Naive B cell (primary cell): ENCODE data around the gene MYO1H. TPM values are rescaled to one million over a fixed set of nuclear protein-coding genes. Genes with fewer than 3 reads are reported as not detected.

Experiments
- ATAC-seq, 2 donors: fragments of 150-1000 bp; cut with Tn5 transposase; 2 replicates each; pipeline ENCODE4 v1.10.0; 2021; ENCODE audit warnings: low read depth in 2 of 2, mild to moderate bottlenecking in 2 of 2, moderate library complexity in 2 of 2
- DNase-seq: peaks from one replicate; pipeline ENCODE4 v3.0.0; 2022
- H3K27ac Mint-ChIP-seq, 6 donors: one replicate each; pipeline ENCODE4 v1.8.0; 2020 to 2022; ENCODE audit warnings: mild to moderate bottlenecking in 6 of 6, mixed read lengths in 6 of 6, moderate library complexity in 5 of 6, inconsistent platforms in 2 of 6
- H3K27me3 Mint-ChIP-seq, 3 donors: one replicate each; pipeline ENCODE4 v1.8.0; 2021 to 2022; ENCODE audit warnings: mixed read lengths in 3 of 3, mild to moderate bottlenecking in 1 of 3
- H3K36me3 Mint-ChIP-seq, 2 donors: one replicate each; pipeline ENCODE4 v1.8.0; 2020 to 2022; ENCODE audit warnings: mixed read lengths in 2 of 2, inconsistent platforms in 1 of 2, mild to moderate bottlenecking in 1 of 2
- H3K4me1 Mint-ChIP-seq, 3 donors: one replicate each; pipeline ENCODE4 v1.8.0; 2020 to 2022; ENCODE audit warnings: mixed read lengths in 3 of 3, inconsistent platforms in 1 of 3, mild to moderate bottlenecking in 1 of 3, moderate library complexity in 1 of 3
- H3K4me3 Mint-ChIP-seq, 8 donors: one replicate each; pipeline ENCODE4 v1.8.0; 2020 to 2022; ENCODE audit warnings: mild to moderate bottlenecking in 8 of 8, mixed read lengths in 8 of 8, moderate library complexity in 8 of 8, inconsistent platforms in 2 of 8
- H3K9me3 Mint-ChIP-seq, 7 donors: one replicate each; pipeline ENCODE4 v1.8.0; 2020 to 2022; ENCODE audit warnings: mixed read lengths in 7 of 7, mild to moderate bottlenecking in 5 of 7, inconsistent platforms in 2 of 7, moderate library complexity in 1 of 7
- polyA plus RNA-seq, 6 donors: library from polyadenylated mRNA; unstranded; fragments of 300-500 nt; fragmentation: Illumina TruSeq; gene quantifications; one replicate each; pipeline ENCODE4 v1.2.3, GENCODE V29; 2021; ENCODE audit warnings: low read depth in 6 of 6

The MYO1H gene
- polyA plus RNA-seq, 6 donors from 2014 or later = not detected

DNA sequence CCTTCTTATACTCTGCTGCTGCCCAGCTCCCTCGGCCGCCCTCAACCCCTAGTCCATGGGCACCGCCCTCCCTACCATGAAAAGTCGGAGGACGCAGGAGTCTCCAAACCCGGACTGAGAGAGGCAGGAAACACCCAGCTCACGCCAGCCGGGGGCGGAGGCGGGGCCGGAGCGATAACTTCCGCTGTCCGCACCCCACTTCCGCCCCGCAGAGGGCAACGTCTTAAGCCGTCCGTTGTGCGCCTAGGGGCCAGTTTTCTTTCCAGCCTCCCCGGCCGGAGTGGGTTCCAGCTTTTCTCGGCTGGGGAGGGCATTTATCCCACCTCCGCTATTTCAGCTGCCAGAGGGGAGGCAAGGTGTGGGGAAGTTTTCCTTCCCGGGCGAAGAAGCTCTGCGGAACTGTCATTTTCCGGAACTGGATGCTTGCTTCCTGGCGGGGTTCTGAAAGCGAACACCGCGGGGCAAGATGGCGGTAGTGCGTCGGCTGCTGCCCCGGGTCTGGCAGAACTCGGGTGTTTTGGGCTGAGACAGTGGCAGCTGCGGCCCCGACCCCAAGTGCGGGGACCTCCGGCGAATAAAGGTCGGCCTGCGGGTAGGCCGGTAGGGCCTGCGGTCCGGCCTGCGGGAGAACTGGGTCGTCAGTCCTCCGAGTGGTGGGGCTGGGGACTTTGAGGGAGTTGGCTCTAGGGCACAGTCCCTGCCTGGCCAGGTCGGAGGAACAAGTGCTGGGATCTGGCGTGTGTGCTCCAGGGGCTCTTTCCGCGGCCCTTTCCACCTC is 129.7 kb downstream of the MYO1H start, which contains the start of the genes KCTD10 and UBE3B:
TSS of gene KCTD10 (minus strand) at position 116 of the 778 bp plus-strand sequence. CDS start at position 78, 38 bp downstream.
TSS of gene UBE3B (plus strand) at position 450 of the 778 bp plus-strand sequence. CDS start 5,918 bp downstream, outside the sequence.
- no peaks in the 10 kb centered on the region for H3K36me3 Mint-ChIP-seq

DNA sequence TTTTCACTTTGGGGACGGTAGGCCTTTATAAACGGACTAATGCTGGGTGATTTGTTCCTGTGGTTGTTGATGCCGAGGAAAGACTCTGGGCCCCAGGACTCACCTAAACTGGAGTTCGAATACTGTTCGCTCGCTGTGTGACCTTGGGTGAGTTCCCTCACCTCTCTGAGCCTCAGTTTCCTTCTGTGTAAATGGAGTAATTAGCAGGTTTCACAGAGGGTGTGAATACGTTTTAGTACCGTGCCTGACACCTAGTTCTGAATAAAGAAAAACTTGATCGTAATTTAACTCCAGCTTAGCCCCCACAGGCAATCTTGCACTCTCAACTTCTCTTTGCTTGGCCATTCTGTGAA is 130.2 kb downstream of the MYO1H start:
- peaks cover 29 to 53% (median 31%) of the 10 kb centered on the region in 3 donors for H3K4me1 Mint-ChIP-seq
- ATAC-seq (no peak), DNase-seq (no peak)
- no peaks in the 10 kb centered on the region for H3K27me3 Mint-ChIP-seq
- peak overlapping the region; percentile 87 to 99 (median 98) for H3K27ac Mint-ChIP-seq
- H3K36me3 Mint-ChIP-seq = no peaks in the 10 kb centered on the region
- no peaks in the 10 kb centered on the region for H3K9me3 Mint-ChIP-seq
- H3K4me3 Mint-ChIP-seq = peak overlapping the region; percentile 96 to 99 (median 97)

More for the DNA sequence above, 129.7 kb downstream of the MYO1H start, which contains the start of the genes KCTD10 and UBE3B:
- Mint-ChIP-seq H3K4me3 (peak within 1 kb of the TSS; percentile 96 to 99 (median 97)), H3K4me1 (peaks cover 29 to 53% (median 31%) of the 10 kb centered on the region in 3 donors), H3K27me3 (no peaks in the 10 kb centered on the region), H3K9me3 (no peaks in the 10 kb centered on the region), H3K27ac (peak within 1 kb of the TSS; percentile 96 to 99 (median 98))
- peak; percentile 86 for DNase-seq
- ATAC-seq = peak; percentile 93 to 95

DNA sequence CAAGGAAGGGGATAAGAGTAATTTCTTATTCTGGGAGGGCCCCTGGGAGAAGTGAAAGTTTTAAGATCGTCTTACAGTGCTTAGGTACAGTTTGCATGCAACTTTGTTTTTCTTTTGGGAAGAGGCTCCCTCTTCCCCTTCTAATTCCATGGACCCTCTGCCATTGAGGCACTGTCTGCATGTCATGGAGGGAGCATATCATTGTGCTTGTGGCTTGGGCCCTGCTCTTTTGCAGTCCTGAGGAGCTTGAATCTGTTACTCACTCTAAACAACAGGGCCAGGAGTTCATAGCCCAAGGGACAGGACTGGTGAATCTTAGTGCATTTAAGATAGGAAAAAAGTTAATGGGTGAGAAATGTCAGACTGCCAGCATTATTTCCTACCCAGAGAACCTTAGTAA is 132.1 kb downstream of the MYO1H start:
- H3K9me3 Mint-ChIP-seq = no peaks in the 10 kb centered on the region
- ATAC-seq (no peak), DNase-seq (no peak)
- H3K36me3 Mint-ChIP-seq = peaks cover under 1% of the 10 kb centered on the region in 2 donors
- peak overlapping the region in 3 of 8 donors; percentile 35 to 85 (median 37) for H3K4me3 Mint-ChIP-seq
- peaks cover 25 to 53% (median 31%) of the 10 kb centered on the region in 3 donors for H3K4me1 Mint-ChIP-seq
- H3K27me3 Mint-ChIP-seq = no peaks in the 10 kb centered on the region
- H3K27ac Mint-ChIP-seq = peak overlapping the region in 1 of 6 donors; percentile 40

DNA sequence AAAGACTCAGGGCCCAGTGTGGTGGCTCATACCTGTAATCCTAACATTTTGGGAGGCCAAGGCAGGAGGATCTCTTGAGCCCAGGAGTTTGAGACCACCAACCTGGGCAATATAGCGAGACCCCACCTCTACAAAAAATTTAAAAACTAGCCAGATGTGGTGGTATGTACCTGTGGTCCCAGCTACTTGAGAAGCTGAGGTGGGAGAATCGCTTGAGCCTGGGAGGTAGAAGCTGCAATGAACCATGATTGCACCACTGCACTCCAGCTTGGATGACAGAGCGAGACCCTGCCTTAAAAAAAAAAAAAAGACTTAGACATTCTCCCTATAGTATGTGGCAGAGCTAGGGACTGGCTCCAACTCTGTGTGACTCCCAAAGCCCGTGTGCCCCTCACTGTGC is 132.7 kb downstream of the MYO1H start:
- H3K4me3 Mint-ChIP-seq = peak overlapping the region in 1 of 8 donors; percentile 85
- peaks cover 25 to 47% (median 31%) of the 10 kb centered on the region in 3 donors for H3K4me1 Mint-ChIP-seq

DNA sequence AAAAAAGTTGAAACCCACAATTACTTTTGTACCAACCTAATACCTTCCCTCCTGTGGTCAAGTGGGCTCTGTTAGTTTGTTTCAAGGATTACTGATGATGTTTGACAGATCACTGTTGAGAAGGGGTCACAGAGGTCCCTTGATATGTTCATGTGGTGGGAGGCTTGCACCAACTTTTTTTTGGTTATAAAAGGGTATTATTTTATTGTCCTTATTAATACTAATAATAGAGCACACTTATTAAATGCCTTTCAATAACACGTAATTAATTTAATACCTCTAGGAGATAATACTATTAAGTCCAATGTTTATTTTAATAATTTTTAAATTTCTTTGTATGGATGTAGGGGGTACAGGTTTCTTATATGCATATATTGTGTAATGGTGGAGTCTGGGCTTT is 134.2 kb downstream of the MYO1H start:
- Mint-ChIP-seq H3K36me3 (peaks cover 6 to 8% of the 10 kb centered on the region in 2 donors), H3K4me3 (peak overlapping the region in 1 of 8 donors; percentile 38), H3K4me1 (peaks cover 17 to 32% (median 17%) of the 10 kb centered on the region in 3 donors), H3K9me3 (no peaks in the 10 kb centered on the region), H3K27me3 (no peaks in the 10 kb centered on the region), H3K27ac (no peak overlapping the region)
- no peak for DNase-seq
- ATAC-seq = no peak

More for the DNA sequence above, 132.7 kb downstream of the MYO1H start:
- Mint-ChIP-seq H3K27ac (no peak overlapping the region), H3K36me3 (peaks cover 6 to 7% of the 10 kb centered on the region in 2 donors), H3K27me3 (no peaks in the 10 kb centered on the region), H3K9me3 (no peaks in the 10 kb centered on the region)
- ATAC-seq (no peak), DNase-seq (no peak)

DNA sequence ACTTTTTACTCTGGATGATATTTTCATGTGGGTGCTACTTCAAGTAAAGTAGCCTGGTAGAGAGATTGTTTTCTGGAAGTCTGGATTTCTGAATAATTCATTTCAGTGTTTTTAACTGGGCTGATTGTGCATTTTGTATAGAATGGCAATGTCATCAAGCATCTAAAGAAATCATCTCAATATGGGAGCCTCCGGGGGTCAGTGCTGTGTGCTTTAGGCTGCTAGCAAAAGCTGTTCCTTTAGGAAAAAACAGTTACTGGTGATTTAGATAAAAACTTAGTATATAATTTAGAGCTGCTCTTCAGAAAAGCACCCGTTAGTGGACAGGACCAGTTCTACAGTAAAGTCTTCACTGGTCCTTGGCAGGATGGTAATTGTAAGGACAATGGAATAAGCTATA is 134.8 kb downstream of the MYO1H start:
- H3K27me3 Mint-ChIP-seq = no peaks in the 10 kb centered on the region
- H3K27ac Mint-ChIP-seq = peak overlapping the region in 1 of 6 donors; percentile 47
- peaks cover 10 to 27% (median 13%) of the 10 kb centered on the region in 3 donors for H3K4me1 Mint-ChIP-seq
- ATAC-seq (no peak), DNase-seq (no peak)
- H3K4me3 Mint-ChIP-seq = peak overlapping the region in 1 of 8 donors; percentile 38
- H3K36me3 Mint-ChIP-seq = peaks cover 6 to 8% of the 10 kb centered on the region in 2 donors
- H3K9me3 Mint-ChIP-seq = no peaks in the 10 kb centered on the region

DNA sequence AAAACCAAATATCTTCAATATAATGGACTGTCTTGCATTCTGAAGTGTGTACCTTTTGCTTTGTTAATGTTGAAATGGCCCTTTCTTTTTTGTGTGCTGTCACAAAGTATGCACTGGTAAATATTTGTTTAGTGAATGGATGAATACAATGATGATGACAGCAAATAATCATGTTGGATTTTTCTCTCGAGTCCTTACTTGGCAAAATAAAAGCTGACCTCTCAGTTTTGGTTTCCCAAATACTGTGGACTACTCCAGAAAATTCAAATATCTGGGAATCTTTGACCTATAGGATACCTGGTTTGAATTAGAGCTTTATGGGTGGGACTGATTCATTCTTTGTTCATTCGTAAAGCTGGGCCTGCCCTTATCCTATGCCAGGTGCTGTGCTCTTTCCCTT is 135.2 kb downstream of the MYO1H start:
- Mint-ChIP-seq H3K27me3 (no peaks in the 10 kb centered on the region), H3K36me3 (peaks cover 6 to 8% of the 10 kb centered on the region in 2 donors), H3K4me1 (peaks cover 6 to 25% (median 13%) of the 10 kb centered on the region in 3 donors), H3K4me3 (peak overlapping the region in 1 of 8 donors; percentile 38), H3K27ac (no peak overlapping the region), H3K9me3 (no peaks in the 10 kb centered on the region)
- ATAC-seq (no peak), DNase-seq (no peak)

DNA sequence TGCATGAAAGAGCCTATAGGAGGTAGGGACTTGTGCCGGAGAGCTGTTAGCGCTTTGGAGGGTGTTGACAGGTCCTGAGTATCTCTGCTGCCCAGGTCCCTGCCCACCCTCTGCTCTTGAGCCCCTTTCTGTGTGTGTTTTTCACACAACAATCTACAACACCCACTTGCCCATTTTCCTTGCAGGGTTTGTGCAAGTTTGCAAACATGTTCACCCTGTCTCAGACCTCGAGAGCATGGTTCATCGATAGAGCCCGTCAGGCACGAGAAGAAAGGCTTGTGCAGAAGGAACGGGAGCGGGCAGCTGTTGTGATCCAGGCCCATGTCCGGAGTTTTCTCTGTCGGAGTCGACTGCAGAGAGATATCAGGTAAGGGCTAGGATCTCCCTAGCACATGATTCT is 135.6 kb downstream of the MYO1H start:
- Mint-ChIP-seq H3K4me3 (no peak overlapping the region), H3K36me3 (peaks cover 6 to 8% of the 10 kb centered on the region in 2 donors), H3K27me3 (no peaks in the 10 kb centered on the region), H3K9me3 (no peaks in the 10 kb centered on the region), H3K4me1 (peaks cover 6 to 21% (median 13%) of the 10 kb centered on the region in 3 donors), H3K27ac (no peak overlapping the region)
- ATAC-seq (no peak), DNase-seq (no peak)

DNA sequence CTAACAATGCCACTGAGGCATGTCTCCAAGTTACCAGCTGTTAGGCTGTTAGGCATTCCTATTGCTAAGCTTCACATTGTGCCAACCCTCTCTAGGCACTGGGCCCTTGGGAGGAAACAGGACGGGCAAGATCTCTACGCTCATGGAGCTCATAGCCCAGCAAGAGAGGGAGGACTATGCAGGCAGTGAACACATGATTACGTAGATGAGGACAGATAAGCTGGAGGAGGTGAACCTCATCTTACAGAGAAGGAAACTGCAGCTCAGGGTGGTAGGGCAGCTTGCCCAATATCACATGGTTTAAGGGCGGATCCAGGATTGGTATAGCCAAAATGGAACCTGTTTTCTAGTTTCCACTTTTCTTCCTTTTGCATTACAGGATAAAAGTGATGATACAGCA is 137.5 kb downstream of the MYO1H start:
- no peaks in the 10 kb centered on the region for H3K9me3 Mint-ChIP-seq
- H3K4me3 Mint-ChIP-seq = no peak overlapping the region
- H3K36me3 Mint-ChIP-seq = peaks cover 16 to 23% of the 10 kb centered on the region in 2 donors
- peaks cover 0 to 3% (median 0%) of the 10 kb centered on the region in 3 donors for H3K4me1 Mint-ChIP-seq
- DNase-seq = no peak
- H3K27ac Mint-ChIP-seq = peak overlapping the region in 1 of 6 donors; percentile 56
- no peak for ATAC-seq
- H3K27me3 Mint-ChIP-seq = no peaks in the 10 kb centered on the region

DNA sequence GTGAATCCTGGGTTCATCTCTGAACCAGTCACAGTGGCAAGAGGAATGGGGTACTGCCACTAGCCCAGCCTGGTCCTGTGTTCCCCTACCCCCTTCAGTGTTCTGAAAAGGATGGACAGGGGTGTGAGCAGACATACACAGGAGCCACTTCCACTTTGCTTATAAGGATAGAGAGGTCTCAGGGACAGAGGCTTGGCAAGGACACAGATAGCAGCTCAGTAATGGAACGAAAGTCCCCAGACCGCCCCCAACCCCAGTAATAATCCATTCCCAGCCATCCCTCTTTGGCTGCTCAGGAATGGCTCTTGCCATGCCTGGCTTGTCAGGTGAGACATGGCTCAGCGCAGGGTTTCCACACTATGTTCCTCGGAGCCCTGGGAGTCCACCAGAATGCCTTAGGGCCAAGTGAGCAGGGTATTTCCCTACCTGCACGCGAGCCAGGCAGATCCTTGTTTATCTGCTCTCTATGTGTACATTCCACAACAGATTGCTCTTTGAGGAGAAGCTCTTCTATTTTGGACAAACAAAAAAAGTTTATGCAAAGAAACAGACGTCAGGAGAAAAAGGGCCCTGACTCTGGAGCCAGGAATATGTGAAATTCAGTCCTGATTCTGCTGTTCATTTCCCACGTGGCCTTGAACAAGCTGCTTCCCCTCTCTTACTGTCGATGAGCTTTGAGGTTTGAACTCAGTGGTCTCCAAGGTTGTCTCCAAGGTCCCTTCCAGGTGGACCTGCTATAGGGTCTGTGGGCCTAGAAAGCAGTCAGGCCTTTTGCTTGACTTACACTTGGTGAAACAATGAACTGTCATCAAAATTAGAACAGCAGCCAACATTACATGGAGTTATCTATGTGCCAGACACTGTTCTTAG is 139.7 kb downstream of the MYO1H start:
- Mint-ChIP-seq H3K36me3 (peaks cover 26 to 35% of the 10 kb centered on the region in 2 donors), H3K4me3 (no peak overlapping the region), H3K27ac (peak overlapping the region in 1 of 6 donors; percentile 9), H3K27me3 (no peaks in the 10 kb centered on the region), H3K9me3 (no peaks in the 10 kb centered on the region), H3K4me1 (no peaks in the 10 kb centered on the region)
- no peak for ATAC-seq
- DNase-seq = no peak

DNA sequence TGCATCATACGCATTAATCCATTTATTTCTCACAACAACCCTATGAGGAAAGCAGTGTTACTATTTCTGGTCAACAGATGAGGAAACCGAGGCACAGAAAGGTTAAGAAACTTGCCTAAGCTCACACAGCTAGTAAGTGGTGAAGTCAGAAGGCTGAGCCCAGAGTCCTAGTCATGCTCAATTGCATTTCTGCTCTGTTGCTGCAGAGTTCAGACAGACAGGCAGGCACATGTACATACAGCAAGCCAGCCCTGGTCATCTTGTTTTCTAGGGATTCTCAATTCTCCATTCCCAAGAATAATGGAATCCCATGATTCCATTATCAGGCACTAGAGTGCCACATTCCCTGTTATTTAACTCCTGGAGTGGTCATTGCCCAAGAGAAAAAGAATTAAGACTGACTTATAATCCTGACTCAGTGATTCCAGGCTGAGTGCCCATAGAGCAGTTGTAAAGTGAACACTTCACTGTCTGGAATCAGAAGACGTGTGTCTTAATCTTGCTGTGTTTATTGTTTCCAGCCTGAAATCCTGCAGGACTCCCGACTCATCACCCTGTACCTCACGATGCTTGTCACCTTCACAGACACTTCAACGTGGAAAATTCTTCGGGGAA is 140.5 kb downstream of the MYO1H start:
- no peak for DNase-seq
- peaks cover 28 to 37% of the 10 kb centered on the region in 2 donors for H3K36me3 Mint-ChIP-seq
- H3K4me3 Mint-ChIP-seq = no peak overlapping the region
- peak overlapping the region in 1 of 6 donors; percentile 64 for H3K27ac Mint-ChIP-seq
- no peak for ATAC-seq
- H3K9me3 Mint-ChIP-seq = no peaks in the 10 kb centered on the region
- H3K27me3 Mint-ChIP-seq = no peaks in the 10 kb centered on the region
- H3K4me1 Mint-ChIP-seq = no peaks in the 10 kb centered on the region

DNA sequence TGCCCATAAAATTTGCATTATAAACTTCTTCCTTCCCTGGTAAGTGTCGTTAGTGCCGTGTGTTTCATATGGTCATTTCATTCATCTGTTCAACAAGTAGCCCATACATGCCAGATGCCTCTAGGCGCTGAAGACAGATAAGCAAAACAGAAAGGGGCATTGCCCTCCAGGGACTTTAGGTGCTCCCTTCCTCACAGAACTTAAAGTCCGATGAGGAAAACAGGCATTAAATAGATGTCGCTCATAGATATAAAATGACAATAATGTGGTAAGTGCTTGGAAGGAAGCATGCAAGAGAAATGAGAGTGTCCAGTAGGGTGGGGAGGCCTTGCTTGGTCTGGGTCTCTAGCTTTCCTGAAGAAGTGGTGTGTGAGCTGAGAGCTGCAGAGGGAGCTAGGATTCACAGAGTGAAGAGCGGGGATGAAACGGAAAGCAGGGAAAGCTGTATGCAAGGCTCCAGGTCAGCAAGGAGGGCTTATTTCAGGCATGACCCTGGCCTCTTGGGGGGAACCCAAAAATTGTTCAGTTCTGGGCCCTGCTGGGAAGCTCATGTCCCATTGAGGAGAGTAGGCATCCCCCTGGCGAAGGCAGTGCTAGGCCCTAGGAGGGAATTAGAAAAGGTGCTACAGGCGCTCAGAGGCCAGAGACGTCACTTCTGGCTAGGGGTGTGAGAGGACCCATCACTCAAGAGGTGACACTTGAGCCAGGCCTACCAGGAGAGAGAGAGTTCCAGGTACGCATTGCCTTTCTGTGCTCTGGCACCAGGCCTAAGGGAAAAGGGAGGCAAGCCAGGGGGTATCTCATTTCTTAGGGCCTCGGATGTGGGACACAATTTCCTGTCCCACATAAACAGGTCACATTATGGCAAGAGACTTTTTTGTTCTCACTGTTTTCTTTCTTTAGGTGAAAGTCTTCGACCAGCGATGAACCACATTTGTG is 141.6 kb downstream of the MYO1H start:
- H3K4me1 Mint-ChIP-seq = no peaks in the 10 kb centered on the region
- H3K27ac Mint-ChIP-seq = no peak overlapping the region
- no peaks in the 10 kb centered on the region for H3K9me3 Mint-ChIP-seq
- no peaks in the 10 kb centered on the region for H3K27me3 Mint-ChIP-seq
- peaks cover 34 to 45% of the 10 kb centered on the region in 2 donors for H3K36me3 Mint-ChIP-seq
- no peak overlapping the region for H3K4me3 Mint-ChIP-seq
- DNase-seq = no peak
- ATAC-seq = no peak
